ENCODE results near the gene ZCCHC17.
"Not testable (repeated sequence)": the region's sequence is repeated elsewhere in the genome, so short reads cannot be mapped to it uniquely, and the experiment has no call there.

Gene ZCCHC17

GRCh38 chr1:31370565-31370964, 73.7 kb downstream of the ZCCHC17 start:
- no peak for DNase-seq (ENCODE audit: low spot score)

GRCh38 chr1:31371121-31371959, 74.5 kb downstream of the ZCCHC17 start:
- DNase-seq (ENCODE audit: low spot score), result no peak

GRCh38 chr1:31372051-31372450, 75.2 kb downstream of the ZCCHC17 start:
- DNase-seq (ENCODE audit: low spot score), result no peak

- DNase-seq (ENCODE audit: low spot score), result no peak
These were observed 75.9 kb downstream of the ZCCHC17 start for GRCh38 chr1:31372751-31373055.

GRCh38 chr1:31373056-31373896, 76.4 kb downstream of the ZCCHC17 start, which contains the start of gene FABP3:
Gene FABP3 (minus strand): TSS chr1:31373076. CDS start chr1:31373014, 62 bp downstream.
- peak; percentile 60 for DNase-seq (ENCODE audit: low spot score)

- DNase-seq (ENCODE audit: low spot score), result no peak
These were observed 77.2 kb downstream of the ZCCHC17 start for GRCh38 chr1:31373897-31374486.

GRCh38 chr1:31374511-31375196, 77.8 kb downstream of the ZCCHC17 start:
- no peak for DNase-seq (ENCODE audit: low spot score)

- DNase-seq (ENCODE audit: low spot score), result no peak
These were observed 79.7 kb downstream of the ZCCHC17 start for GRCh38 chr1:31376375-31377134.

GRCh38 chr1:31377364-31377863, 80.6 kb downstream of the ZCCHC17 start:
- peak; percentile 27 for DNase-seq (ENCODE audit: low spot score)

GRCh38 chr1:31378001-31378400, 81.2 kb downstream of the ZCCHC17 start:
- no peak for DNase-seq (ENCODE audit: low spot score)

- DNase-seq (ENCODE audit: low spot score), result no peak
These were observed 83.3 kb downstream of the ZCCHC17 start for GRCh38 chr1:31380181-31380580.

- DNase-seq (ENCODE audit: low spot score), result peak; percentile 81
These were observed 84.8 kb downstream of the ZCCHC17 start for GRCh38 chr1:31381394-31382294.

- DNase-seq (ENCODE audit: low spot score), result no peak
These were observed 85.7 kb downstream of the ZCCHC17 start for GRCh38 chr1:31382379-31382989.

- DNase-seq (ENCODE audit: low spot score), result no peak
These were observed 87.1 kb downstream of the ZCCHC17 start for GRCh38 chr1:31383967-31384366.

- DNase-seq (ENCODE audit: low spot score), result not testable (repeated sequence)
These were observed 89.9 kb downstream of the ZCCHC17 start for GRCh38 chr1:31386576-31387243.

GRCh38 chr1:31387612-31388011, 90.8 kb downstream of the ZCCHC17 start:
- DNase-seq (ENCODE audit: low spot score), result no peak

- DNase-seq (ENCODE audit: low spot score), result no peak
These were observed 92.8 kb downstream of the ZCCHC17 start for GRCh38 chr1:31389616-31390015.

- peak; percentile 85 for DNase-seq (ENCODE audit: low spot score)
These were observed 93.2 kb downstream of the ZCCHC17 start for GRCh38 chr1:31390071-31390470.

GRCh38 chr1:31393463-31393862, 96.6 kb downstream of the ZCCHC17 start:
- DNase-seq (ENCODE audit: low spot score), result no peak
